ENCODE results near the gene KTN1.

Gene KTN1

DNA sequence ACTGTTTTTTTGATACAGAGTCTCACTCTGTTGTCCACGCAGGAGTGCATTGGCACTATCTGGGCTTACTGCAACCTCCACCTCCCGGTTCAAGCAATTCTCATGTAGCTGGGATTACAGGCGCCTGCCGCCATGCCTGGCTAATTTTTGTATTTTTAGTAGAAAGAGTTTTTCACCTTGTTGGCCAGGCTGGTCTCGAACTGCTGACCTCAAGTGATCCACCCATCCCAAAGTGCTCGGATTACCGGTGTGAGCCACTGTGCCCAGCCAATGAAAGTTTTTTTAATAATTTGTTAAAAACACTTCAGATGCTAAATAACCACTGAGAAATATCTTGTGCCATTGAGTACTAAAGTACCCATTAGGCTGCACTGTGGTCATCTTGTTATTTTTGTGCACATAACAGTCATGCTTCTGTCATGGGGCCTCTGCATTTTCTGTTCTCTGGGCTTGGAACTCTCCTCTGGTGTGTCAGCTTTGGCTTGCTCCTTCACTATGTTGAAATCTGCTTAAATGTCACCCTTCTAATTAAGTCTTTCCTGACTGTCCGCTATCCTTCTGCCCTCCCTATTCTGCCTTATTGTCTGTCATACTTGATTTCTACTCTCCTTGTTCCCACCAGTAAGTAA lies 105.1 kb downstream of the KTN1 start:
- no peak for DNase-seq

DNA sequence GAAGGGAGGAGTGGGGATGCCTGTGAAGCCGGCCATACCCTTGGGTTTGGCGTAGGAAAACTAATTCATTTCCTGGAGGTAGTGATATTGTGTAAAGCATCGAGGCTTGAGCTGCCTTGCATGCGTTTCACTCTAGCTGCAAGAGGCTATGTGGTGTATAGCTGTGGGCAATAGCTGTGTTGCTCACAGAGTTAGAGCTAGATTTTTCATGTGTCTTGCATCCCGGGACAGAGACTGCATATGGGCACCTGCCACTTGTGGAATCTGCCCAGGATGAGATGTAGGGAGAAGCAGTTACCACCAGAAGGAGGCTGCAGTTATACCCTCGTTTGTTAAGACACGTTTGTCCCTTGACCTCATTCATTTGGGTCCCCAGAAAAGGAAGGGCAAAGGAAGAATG lies 106.7 kb downstream of the KTN1 start:
- DNase-seq = no peak

DNA sequence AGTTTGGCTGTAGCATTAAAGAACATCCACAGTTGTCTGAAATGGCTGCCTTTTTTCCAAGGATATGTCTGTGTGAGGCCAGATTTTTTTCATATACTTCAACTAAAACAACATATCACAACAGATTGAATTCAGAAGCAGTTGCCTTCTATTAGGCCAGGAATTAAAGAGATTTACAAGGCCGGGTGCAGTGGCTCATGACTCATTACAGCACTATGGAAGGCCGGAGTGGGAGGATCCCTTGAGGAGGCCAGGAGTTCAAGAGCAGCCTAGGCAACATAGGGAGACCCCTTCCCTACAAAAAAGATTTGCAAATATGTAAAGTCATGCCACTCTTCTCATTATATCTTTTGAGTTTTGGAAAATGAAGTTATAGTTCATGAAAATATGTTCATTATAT lies 108.6 kb downstream of the KTN1 start:
- DNase-seq = no peak

DNA sequence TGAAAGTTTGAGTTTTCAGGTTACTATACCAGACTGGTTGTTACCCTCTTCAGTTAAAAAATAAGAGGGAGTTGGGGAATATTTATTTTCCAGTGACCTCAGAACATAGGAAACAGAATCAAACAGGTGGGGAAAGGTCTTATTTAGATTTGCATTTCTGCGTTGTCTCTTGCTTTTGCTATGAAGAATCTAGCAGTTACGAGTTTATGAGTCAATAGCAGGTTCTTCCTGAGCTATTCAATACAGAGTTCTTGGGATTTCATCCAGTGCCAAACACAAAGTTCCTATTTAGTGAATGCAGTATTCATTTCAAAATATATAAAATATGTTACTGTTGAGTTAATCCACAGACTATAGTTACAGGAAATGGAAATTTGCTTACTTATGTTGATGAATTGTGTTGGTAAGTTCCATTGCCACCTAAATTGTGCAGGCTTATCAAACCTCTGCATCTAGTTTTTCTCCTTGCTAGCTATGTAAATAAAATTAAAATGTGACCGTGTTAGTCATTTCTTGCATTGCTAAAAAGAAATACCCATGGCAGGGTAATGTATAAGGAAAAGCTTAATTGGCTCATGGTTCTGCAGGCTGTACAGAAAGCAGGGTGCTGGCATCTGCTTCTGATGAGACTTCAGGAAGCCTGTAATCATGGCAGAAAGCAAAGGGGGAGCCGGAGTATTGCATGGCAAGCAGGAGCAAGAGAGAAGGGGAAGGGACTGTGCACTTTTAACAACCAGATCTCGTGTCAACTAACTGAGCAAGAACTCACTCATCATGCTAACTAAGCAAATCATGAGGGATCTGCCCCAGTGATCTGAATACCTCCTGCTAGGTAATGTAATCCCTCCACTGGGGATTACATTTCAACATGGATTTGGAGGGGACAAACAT lies 110.2 kb downstream of the KTN1 start:
- DNase-seq = no peak

DNA sequence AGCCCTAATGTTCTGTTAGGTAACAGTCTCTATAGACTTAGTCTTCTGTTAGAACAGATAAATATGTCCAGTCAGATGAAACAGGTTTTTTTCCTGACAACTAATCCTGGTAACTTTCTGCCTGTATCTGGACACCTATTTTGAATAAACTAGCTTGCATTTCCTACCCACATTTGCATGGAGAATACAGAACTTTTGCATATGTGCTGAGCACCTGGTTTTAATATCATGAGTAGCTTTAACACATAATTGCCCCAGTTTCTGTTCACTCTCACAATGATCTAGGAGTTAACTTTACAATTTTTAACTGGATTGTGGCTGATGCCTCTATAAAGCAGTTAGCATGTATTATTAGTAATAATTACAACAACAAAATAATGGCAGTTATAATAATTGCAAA lies 111.7 kb downstream of the KTN1 start:
- no peak for DNase-seq

DNA sequence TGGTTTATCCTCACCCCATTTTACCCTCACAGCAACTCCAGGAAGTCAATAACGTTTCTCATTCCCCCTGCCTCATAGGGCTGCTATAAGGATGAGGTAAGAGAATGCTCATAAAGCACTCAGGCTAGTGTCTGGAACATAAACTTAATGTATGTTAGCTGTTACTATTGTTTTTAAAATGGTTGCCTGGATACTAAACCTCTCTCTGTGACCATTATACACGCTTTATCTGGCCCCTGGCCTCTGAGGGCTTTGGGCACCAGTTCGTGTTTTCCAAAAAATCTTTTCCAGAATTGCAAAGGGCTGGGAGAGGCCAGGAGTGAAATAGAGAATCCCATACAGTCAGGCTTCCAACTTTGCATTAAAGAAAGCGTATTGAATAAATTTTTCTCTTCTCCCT lies 113.9 kb downstream of the KTN1 start:
- no peak for DNase-seq

DNA sequence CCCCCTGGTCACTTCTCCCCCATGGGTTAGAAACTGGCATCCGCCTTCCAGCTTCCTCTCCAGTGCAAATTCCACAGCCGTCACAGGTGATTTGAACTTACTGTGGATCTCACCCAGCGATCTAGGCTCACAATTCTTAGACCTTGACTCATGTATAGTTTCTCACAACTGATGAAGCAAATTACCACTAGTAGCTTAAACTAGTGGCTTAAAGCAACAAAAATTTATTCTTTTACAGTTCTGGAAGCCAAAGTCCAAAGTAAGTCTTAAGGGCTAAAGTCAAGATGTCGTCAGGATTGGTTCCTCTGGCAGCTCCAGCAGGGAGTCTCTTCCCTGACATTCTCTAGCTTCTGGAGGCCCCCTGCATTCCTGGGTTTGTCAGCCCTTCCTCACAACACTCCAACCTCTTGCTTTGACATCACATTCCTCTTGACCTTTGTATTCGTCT lies 117.4 kb downstream of the KTN1 start:
- no peak for DNase-seq

DNA sequence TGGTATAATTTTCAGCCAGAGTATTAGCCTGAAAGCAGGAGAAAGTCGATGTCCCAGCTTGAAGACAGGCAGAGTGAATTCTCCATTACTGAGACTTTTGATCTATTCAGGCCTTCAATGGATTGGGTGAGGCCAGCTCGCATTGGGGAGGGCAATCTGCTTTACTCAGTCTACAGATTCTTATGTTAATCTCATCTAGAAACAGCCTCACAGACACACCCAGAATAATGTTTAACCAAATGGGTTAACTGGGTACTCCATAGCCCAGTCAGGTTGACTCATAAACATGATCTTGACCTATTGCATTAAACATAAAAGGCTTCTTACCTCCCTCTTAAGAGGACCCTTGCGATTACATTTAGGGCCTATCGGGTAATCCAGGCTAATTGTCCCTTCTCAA lies 118.0 kb downstream of the KTN1 start:
- DNase-seq = no peak

DNA sequence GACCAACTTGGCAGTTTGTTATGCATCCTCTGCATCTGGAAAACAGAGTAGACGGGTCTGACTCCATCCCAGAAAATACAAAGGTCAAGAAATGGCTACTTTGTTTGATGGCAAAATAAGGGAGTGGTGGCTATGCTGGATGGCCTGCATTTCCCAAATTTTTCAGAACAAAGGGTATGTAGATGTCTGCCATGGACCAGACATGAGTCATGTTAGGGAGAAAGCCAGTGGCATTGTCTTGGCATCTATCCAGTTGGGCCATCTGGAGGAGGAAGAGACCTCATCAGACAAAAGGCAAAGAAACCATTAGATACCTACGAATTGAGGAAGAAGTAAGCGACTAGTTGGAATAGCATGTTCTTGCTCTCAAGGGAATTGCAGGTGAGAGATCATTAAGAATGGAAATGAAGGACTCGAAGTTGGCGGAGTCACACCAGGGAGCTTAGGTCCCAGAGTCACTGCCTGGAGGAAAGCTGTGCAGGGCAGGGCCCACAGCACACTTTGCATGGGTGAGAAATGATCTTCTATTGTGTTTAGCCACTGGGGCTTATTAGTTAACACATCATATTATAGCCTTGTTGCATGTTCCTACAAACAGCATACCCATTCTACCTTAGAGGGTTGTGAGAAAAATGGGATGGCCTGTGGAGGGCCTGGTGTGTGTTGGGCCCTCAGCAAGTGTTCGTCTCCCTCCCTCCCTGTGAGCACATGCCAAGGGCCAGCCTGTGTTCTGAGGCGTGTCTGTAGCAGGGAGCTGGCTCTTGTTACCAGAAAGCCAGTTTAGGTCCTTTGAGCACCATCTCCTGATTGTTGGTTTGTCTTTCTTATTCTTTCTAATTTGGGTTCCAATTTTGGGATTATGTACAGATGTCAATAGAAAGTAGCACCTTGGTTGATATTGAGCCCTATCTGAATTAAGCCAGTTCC lies 119.4 kb downstream of the KTN1 start:
- DNase-seq = no peak

DNA sequence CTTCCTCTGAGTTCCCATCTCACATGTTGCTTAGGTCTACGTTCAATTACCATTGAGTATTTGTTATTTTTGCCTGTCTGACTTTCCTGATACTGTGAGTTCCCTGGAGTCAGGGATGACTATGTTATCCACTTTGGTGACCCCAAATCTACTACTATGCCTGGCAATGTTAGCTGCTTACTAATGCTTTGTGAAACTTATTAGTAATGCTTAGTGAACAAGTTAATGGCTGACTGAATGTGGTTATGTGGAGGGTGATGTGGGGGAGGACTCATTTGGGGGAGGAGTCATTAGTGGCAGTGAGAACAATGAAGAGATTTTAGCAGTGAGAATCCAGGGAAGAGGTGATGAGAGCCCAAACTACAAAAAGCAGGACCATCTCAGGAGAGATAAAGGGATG lies 121.6 kb downstream of the KTN1 start:
- no peak for DNase-seq

DNA sequence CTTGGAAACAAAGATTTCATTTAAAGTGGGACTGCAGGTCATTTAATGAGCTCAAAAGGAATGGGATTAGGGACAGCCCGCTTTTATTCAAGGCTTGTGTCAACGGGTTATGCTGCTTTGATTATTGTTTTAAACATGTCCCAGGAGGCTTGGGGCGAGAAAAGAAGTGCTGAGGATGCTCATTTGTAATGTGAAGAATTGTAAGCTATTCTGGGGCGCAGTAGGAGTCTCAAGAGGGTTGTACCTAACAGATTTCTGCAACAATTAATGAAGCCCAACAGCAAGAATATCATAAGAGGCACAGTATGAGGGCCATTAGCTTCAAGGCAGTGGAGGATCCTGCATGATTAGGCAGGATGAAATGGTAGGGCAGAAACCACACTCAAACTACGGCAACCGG lies 122.5 kb downstream of the KTN1 start:
- no peak for DNase-seq

DNA sequence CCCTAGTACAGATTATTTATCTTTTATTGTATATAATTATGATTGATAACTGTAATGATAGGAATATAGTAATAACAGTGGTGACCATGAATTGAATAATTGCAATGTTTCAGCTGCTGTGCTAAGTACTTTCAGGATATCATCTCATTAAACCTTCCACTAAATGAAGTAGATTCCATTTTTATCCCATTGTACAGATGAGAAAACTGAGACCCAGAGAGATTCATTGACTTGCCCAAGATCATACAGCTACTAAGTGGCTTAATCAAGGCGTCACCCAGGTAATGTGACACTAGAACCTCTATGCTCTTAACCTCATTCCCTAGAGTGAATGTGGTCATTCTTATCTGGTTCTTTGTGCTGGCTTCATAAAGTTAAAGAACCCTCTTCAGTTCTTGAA lies 124.6 kb downstream of the KTN1 start:
- DNase-seq = no peak

DNA sequence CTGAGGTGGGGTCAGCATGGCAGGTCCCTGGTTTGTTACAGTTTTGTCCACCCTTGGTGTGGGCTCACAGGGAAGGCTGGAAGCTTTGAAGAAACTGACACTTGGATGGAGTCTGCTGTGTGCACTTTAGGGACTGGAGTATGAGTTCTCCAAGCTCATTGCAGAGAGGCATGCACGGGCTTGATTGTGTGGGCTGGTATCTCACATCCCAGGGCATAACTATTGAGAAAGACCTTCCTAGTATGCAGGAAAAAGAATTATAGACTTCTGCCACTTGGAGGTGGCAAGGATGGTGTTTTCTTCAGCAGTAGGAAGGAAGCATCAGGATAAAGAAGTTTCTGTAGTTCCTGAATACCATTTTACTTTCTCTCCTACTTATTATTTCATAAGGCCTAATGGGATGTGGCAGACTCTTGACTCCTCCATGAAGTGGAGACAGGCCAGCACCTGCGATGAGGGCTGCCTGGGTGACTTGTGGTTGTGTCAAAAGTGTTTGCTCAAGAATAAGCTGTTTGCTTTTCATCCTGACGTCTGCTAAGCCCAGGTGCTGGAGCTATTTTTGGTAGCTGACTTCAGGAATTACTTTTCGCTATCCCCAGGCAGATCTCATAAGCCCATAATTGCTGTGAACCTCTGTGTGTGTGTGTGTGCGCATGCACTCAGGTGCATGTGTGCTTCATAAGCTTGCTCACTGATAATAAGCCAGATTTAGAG lies 125.8 kb downstream of the KTN1 start:
- DNase-seq = no peak

DNA sequence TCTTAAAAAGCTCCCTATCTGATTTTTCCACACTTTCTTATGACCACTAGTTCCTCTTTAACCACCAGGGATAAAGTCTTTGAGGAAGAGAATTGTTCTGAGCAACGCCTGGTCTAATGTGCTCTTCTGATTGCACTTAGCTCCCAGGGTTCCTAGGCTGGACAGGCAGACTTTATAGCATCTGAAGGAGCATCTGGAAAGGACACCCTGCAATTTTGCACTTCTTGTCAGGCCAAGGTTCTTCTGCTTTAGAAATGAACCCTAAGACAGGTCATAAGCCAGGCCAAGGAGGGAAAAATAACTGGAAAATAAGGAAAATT lies 126.3 kb downstream of the KTN1 start:
- DNase-seq = no peak

DNA sequence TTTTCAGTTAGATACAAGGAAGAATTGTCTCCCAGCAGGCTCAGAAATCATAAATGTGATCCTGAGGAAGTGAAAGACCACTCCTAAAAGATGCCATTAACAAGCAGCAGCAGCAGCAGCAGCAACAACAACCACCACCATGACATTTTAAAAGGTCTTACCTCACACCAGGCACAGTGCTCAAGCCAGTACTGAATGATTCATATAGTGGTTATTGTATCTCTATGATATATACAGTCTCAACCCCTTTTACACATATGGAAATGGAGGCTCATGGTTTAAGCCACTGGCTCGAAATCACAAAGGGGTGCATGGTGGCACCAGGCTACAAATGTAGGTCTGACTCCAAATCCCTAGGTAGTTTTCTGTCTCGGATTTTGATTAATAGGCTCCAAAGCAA lies 126.9 kb downstream of the KTN1 start:
- no peak for DNase-seq

DNA sequence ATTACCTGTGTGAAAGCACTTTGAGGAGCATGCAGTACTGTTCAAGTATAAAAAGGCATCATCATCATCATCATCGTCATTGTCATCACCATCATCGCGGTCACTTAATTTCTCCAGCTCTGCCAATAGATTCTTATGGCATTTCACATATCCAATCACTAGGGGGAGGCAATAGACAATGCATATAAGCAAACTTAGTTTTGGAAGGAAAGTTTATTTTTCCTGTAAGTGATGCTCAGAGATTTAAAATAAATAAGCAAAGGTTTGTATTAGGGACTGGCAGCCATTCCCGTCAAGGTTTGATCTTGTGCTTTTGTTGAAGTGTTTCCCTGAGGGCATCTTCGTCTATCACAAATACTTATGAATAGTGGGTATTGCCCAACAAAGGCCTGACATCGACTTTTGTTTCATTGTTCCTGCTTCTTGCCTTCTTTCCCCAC lies 127.4 kb downstream of the KTN1 start:
- peak in 1 of 2 donors; percentile 24 for DNase-seq

DNA sequence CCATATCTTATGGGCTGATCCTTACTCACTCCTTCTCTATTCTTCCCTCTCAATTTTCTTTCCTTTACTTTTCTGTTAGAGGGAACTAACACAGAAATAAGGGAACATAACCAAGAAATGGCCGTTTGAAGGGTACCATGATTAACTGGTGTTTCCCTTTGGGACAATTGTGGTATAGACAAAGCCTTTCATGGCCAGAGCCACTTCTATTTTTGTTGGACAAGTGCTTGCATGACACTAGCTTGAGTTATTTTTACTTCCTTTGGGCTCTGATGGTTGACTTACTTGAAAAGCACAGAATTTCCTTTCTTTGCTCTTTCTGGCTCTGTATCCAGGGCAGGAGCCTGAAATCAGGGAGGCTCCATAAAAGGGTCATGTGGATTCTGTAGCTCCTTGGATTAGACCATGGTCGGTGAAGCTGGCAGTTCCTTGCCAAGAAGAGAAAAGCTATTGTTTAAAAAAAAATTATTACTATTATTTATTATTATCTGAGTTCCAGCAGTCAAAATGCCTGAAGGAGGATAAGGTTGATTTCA lies 130.6 kb downstream of the KTN1 start:
- DNase-seq = no peak

DNA sequence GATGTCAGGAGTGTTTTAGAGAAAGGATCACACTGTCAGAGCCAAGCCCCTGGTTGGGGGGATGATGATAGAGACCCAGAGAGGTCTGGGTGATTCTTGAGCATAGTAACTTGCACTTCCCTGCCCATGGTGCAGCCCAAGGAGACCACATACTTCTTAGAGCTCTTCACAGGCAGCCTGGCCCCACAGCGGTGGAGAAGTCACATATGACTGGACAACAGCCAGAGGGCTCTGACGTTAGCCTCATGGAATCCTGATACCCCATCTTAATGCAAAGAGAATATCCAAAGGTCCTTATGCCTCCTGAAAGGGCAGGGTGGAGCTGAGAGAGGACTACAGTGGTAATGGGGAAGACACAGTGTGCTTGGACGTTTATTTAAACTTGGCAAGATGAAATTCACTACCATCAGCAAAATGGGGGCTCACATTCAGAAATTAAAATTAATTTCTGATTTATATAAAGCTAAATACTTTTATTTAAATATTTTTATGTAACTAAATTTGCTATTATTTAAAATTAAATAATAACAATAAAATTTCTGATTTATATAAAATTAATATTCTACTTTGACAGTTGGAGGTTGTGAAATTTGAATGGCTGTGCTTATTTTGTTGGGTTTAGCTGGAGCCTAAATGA lies 131.3 kb downstream of the KTN1 start:
- no peak for DNase-seq

DNA sequence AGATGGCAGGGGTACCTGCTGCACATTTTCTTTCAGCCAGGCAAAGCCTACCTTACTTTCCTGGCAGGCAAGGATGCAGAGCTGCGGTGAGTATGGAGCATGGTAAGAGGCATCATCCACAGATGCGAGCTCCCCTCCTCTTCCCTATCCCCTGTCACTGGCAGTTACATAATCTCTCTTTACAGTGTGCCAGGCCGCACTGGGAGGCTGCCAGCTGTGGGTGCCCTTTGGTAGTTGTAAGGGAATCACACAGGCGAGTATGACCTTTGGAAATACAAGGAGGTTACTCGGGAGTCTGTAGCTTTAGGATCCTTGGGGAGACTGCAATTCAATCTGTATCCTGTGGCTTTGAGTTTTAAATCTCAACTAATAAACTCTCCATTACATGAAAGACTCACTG lies 132.5 kb downstream of the KTN1 start:
- no peak for DNase-seq

DNA sequence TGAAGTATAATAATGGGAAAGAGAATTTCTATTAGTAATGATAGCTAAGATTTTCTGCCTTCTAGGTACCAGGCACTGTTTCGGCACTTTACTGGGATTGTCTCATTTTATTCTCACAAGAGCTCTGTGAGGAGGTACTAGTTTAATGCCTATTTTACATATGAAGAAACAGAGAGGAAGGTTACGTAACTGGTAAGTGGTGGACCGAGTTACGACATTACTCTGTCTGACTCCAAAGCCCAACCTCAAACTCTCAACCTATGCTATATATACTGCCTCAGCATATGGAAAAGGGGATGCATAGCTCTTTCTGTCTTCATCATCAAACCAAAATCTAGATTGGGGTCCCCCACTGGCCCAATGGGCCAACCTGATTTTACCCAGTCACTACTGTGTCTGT lies 133.5 kb downstream of the KTN1 start:
- DNase-seq = no peak

DNA sequence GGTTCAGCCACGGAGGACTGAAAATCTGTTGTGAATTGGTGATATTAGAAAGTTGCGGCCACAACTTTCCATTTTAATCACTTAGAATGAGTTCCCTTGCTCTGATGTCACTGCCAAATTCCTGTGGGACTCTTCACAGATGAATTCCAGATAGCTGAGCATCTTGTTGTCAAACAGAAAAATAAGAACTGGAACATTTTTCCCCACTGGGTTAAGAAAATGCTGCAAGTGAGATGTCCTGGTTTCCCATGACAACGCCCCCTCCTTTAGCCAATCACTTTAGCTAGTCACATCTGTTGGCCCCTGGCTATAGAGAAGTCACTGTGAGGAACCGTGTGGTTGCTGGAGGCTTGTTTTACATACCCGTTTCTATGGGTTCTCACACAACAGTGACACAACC lies 135.9 kb downstream of the KTN1 start:
- no peak for DNase-seq

DNA sequence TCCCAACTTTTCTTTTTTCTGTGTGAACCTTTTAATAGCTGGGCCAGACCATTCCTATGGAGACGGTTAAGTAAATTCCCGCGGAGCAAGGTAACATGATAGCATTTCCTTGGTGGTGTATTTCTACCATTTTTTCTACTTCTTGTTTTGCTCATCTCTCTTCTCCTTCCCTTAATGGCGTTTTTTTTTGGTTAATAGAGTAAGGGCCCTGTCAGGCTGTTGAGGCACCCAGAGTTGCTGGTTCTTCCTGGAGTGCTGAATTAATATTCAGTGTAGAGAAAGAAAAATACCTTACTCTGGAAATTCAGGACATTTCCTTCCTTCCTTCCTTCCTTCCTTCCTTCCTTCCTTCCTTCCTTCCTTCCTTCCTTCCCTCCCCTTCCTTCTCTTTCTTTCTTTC lies 137.6 kb downstream of the KTN1 start:
- no peak for DNase-seq
